Ishikawa (cell line): ENCODE measurements around the gene FIZ1.

Experiments
- CEBPB ChIP-seq: IDR thresholded peaks from 2 replicates; pipeline ENCODE4 v1.6.1; 2012
- CREB1 ChIP-seq: IDR thresholded peaks from 2 replicates; pipeline ENCODE4 v1.6.1; 2012; ENCODE audit warnings: low read depth
- EGR1 ChIP-seq: IDR thresholded peaks from 2 replicates; pipeline ENCODE4 v1.6.1; 2012
- EP300 ChIP-seq: IDR thresholded peaks from 2 replicates; pipeline ENCODE4 v1.6.1; 2012; ENCODE audit warnings: borderline replicate concordance
- FOXM1 ChIP-seq: IDR thresholded peaks from 2 replicates; pipeline ENCODE4 v1.6.1; 2012; ENCODE audit warnings: low read depth, borderline replicate concordance
- MAX ChIP-seq: IDR thresholded peaks from 2 replicates; pipeline ENCODE4 v1.6.1; 2012
- NFIC ChIP-seq: IDR thresholded peaks from 2 replicates; pipeline ENCODE4 v1.6.1; 2012
- RAD21 ChIP-seq: IDR thresholded peaks from 2 replicates; pipeline ENCODE4 v1.6.1; 2012; ENCODE audit warnings: low read depth
- TAF1 ChIP-seq: IDR thresholded peaks from 2 replicates; pipeline ENCODE4 v1.6.1; 2012; ENCODE audit warnings: low read depth, mild to moderate bottlenecking
- TCF12 ChIP-seq: IDR thresholded peaks from 2 replicates; pipeline ENCODE4 v1.6.1; 2012; ENCODE audit warnings: low read depth
- TEAD4 ChIP-seq: IDR thresholded peaks from 2 replicates; pipeline ENCODE4 v1.6.1; 2012
- YY1 ChIP-seq: IDR thresholded peaks from 2 replicates; pipeline ENCODE4 v1.6.1; 2012; ENCODE audit warnings: low read depth
- ZBTB7A ChIP-seq: IDR thresholded peaks from 2 replicates; pipeline ENCODE4 v1.6.1; 2012; ENCODE audit warnings: low read depth
- TF ChIP-seq, protein P1 (sequence below): IDR thresholded peaks from 2 replicates; pipeline ENCODE4 v1.6.1; 2012; ENCODE audit warnings: low read depth, mild to moderate bottlenecking
- TF ChIP-seq, protein P2 (sequence below): IDR thresholded peaks from 2 replicates; pipeline ENCODE4 v1.6.1; 2012

The FIZ1 gene

DNA sequence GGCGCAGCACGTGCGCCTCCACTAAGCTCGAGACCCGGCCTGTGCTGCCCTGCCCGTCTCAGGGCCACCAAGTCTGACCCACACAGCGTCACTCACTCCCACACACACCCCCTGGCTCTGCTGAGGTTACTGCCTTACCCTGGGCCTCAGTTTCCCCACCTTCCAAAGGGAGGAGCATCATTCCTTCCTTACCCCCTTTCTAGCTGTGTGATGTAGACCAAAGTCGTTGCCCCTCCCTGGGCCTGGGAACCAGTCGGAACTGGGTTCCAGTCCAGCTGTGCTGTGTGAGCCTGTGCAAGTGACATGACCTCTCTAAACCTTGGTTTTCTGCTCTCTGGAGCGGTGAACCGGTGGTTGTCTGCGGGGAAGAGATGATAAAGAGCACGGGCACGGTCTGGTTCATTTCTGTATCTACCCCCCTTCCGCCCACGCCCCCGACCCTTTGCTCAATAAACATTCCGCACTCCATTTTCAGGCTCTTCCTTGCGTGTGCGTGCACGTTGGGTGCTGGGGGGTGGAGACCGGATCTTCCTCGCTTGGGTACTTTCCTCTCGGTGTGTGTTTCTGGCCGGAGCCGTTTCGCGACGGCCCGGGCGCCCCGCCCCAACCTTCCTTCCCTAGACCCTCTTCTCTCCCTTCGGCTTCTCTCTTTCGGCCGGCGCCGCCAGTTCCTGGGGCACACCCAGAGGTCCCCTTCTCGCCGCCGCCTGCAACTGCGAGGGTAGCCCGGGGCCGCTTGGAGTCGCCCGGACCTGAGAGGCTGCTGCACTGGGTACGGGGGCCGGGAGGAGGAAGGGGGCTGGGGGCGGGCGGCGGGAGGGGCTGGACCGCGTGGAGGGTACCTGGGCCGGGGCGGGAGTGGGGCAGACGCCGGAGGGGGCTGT is 43.9 kb upstream of the FIZ1 start, which contains the start of gene ZNF581:
TSS of gene ZNF581 (plus strand) at position 647 of the 884 bp plus-strand sequence. CDS start 923 bp downstream, outside the sequence.
- TF ChIP-seq TAF1 (peak; percentile 94), CEBPB (peak; percentile 56; the same call in 1 of the 2 replicates), YY1 (peak; percentile 64; the same call in 1 of the 2 replicates), MAX (peak; percentile 76), EGR1 (peak; percentile 56; the same call in 1 of the 2 replicates), TEAD4 (no peak; the same call in 1 of the 2 replicates), EP300 (no peak; the same call in 1 of the 2 replicates), NFIC (peak; percentile 37), TCF12 (peak; percentile 74), ZBTB7A (peak; percentile 84), FOXM1 (no peak), RAD21 (no peak), CREB1 (0 out of 2 replicates have a peak, but pooled peaks have one; percentile 23)
- TF ChIP-seq, protein P1, sequence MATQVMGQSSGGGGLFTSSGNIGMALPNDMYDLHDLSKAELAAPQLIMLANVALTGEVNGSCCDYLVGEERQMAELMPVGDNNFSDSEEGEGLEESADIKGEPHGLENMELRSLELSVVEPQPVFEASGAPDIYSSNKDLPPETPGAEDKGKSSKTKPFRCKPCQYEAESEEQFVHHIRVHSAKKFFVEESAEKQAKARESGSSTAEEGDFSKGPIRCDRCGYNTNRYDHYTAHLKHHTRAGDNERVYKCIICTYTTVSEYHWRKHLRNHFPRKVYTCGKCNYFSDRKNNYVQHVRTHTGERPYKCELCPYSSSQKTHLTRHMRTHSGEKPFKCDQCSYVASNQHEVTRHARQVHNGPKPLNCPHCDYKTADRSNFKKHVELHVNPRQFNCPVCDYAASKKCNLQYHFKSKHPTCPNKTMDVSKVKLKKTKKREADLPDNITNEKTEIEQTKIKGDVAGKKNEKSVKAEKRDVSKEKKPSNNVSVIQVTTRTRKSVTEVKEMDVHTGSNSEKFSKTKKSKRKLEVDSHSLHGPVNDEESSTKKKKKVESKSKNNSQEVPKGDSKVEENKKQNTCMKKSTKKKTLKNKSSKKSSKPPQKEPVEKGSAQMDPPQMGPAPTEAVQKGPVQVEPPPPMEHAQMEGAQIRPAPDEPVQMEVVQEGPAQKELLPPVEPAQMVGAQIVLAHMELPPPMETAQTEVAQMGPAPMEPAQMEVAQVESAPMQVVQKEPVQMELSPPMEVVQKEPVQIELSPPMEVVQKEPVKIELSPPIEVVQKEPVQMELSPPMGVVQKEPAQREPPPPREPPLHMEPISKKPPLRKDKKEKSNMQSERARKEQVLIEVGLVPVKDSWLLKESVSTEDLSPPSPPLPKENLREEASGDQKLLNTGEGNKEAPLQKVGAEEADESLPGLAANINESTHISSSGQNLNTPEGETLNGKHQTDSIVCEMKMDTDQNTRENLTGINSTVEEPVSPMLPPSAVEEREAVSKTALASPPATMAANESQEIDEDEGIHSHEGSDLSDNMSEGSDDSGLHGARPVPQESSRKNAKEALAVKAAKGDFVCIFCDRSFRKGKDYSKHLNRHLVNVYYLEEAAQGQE: no peak
- TF ChIP-seq, protein P2, sequence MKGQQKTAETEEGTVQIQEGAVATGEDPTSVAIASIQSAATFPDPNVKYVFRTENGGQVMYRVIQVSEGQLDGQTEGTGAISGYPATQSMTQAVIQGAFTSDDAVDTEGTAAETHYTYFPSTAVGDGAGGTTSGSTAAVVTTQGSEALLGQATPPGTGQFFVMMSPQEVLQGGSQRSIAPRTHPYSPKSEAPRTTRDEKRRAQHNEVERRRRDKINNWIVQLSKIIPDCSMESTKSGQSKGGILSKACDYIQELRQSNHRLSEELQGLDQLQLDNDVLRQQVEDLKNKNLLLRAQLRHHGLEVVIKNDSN: peak; percentile 38

- TF ChIP-seq ZBTB7A: peak; percentile 72
- TF ChIP-seq MAX: peak; percentile 82; the same call in 1 of the 2 replicates
- TF ChIP-seq TAF1: no peak
Observed at GRCh38 chr19:55642153-55643002, 43.1 kb upstream of the FIZ1 start.

- TF ChIP-seq, protein P2: no peak
- TF ChIP-seq RAD21 (no peak), MAX (peak; percentile 45)
Observed at GRCh38 chr19:55641426-55642152, 42.3 kb upstream of the FIZ1 start.

DNA sequence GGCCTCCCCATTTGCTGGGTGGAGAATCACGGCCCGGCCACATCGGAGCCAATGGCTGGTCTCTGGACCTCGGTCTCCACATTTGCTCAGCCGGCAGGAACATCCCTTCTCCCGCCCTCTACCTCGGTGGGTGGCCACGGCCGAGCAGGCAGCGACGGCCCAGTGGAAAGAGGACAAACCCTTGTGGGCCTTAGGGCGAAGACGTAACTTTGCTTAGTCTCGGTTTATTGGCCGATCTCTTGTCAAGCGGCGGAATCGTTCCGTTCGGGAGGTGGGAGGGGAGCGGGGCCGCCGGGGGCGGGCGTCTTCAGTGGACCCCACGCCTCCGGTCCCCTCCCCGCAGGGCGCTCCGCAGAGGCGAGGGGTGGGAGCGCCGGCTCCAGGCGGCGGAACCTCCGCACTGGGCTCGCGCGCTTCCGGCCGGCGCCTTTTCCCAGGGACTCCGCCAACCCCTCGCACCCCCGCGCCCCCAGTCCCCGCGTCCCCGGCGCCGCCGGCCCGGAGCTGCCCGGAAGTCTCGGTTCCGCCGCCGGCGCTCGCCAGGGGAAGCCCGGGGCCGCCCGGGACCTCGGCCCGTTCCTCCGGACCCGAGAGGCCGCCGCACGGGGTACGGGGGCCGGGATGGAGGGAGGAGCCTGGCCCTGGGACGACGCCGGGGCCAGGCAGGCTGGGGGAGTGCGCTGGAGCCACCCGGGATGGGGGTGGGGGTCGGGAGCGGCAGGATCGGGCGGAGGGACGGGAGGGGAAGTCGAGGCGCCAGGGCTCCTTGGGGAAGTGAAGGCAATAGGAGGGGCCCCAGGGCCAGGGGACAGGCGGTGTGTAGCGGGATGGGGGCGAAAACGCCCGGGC is 41.5 kb upstream of the FIZ1 start, which contains the start of gene ZNF580:
TSS of gene ZNF580 (plus strand) at position 426 of the 849 bp plus-strand sequence. CDS start 1,507 bp downstream, outside the sequence.
- TF ChIP-seq, protein P2: no peak
- TF ChIP-seq TEAD4: no peak
- TF ChIP-seq MAX: peak; percentile 44; the same call in 1 of the 2 replicates
- TF ChIP-seq RAD21: no peak
- no peak for TF ChIP-seq YY1
- 0 out of 2 replicates have a peak, but pooled peaks have one; percentile 3 for TF ChIP-seq EGR1
- peak; percentile 83 for TF ChIP-seq ZBTB7A
- peak; percentile 70 for TF ChIP-seq TAF1

- TF ChIP-seq TCF12 (no peak; the same call in 1 of the 2 replicates), ZBTB7A (no peak), CREB1 (no peak), FOXM1 (no peak), CEBPB (no peak)
- TF ChIP-seq, protein P1: no peak
Observed at GRCh38 chr19:55640043-55640576, 40.8 kb upstream of the FIZ1 start.
